HepG2 (cell line): ENCODE results near the gene ERMAP. TPM values are rescaled to one million over a fixed set of nuclear protein-coding genes. Genes with fewer than 3 reads are reported as not detected.

ENCODE experiments used
- ATAC-seq: fragments of 200-7000 bp; cut with Tn5 transposase; 3 replicates; pipeline ENCODE4 v1.9.1; 2020; ENCODE audit warnings: mild to moderate bottlenecking, moderate library complexity
- BruUV-seq: library from RNA; stranded (reverse); fragments of 400-500 nt; replicated peaks from 2 replicates; lab custom pipeline; 2021; lab: Mats Ljungman, UMichigan
- CTCF ChIA-PET: fragments of 300-600 bp; formaldehyde crosslinking; extraction: SDS; loops from one replicate; lab custom pipeline; 2021; ENCODE audit warnings: low total read pairs, inconsistent platforms, low intra/inter-chr PET ratio; lab: Yijun Ruan, JAX
- POLR2A ChIA-PET: fragments of 350-600 bp; sonication (Branson Sonifier 250); formaldehyde crosslinking; loops from one replicate; lab custom pipeline; 2020; ENCODE audit warnings: antibody characterized with exemption, inconsistent platforms; lab: Yijun Ruan, JAX
- DNase-seq: peaks from one replicate; pipeline ENCODE4 v3.0.0-alpha.2; 2015; ENCODE audit warnings: low spot score
- FAIRE-seq: peaks from 3 replicates; lab custom pipeline; 2011; peaks lifted over from hg19 to GRCh38; lab: Jason Lieb, UNC
- H2AFZ ChIP-seq: one replicate; pipeline ENCODE4 v1.6.1; 2011; ENCODE audit warnings: low read length, inconsistent platforms
- H3K27ac ChIP-seq: fragments of 300-600 bp; 3 replicates; pipeline ENCODE4 v1.8.0; 2011; ENCODE audit warnings: mixed run types, mild to moderate bottlenecking, mixed read lengths, low read length, inconsistent platforms; ENCODE audit not compliant: insufficient read depth; ENCODE audit errors: extremely low read length
- H3K27me3 ChIP-seq, 2 experiments: fragments of 200-600 bp in 1 of 2; 2 replicates in 1 of 2; 3 replicates in 1 of 2; pipeline versions ENCODE4 v1.6.0 to v1.8.0; 2011; ENCODE audit warnings: low read length in 2 of 2, mild to moderate bottlenecking in 2 of 2, moderate library complexity in 2 of 2, inconsistent platforms in 1 of 2; ENCODE audit not compliant: insufficient read depth in 2 of 2, control insufficient read depth in 1 of 2
- H3K36me3 ChIP-seq, 2 experiments: fragments of 200-600 bp in 1 of 2; replicated peaks in 1 of 2; 2 replicates in 1 of 2; 3 replicates in 1 of 2; pipeline versions ENCODE4 v1.5.1 to v1.8.0; 2011; ENCODE audit warnings: low read length in 2 of 2, inconsistent platforms in 1 of 2; ENCODE audit not compliant: insufficient read depth in 2 of 2, control insufficient read depth in 1 of 2
- H3K4me1 ChIP-seq: 2 replicates; pipeline ENCODE4 v1.5.1; 2012; ENCODE audit warnings: low read length, inconsistent platforms; ENCODE audit not compliant: insufficient read depth
- H3K4me2 ChIP-seq: 2 replicates; pipeline ENCODE4 v1.6.0; 2011; ENCODE audit warnings: low read depth, low read length, inconsistent platforms
- H3K4me3 ChIP-seq, 3 experiments: fragments of 200-600 bp in 1 of 3; sonication (generic), shearing (Covaris generic) in 1 of 3; replicated peaks in 1 of 3; 2 replicates each; pipeline ENCODE4 v1.5.1; 2011 to 2016; ENCODE audit warnings: low read length in 3 of 3, inconsistent platforms in 2 of 3, low read depth in 2 of 3, mild to moderate bottlenecking in 2 of 3, control low read depth in 1 of 3, mixed read lengths in 1 of 3; ENCODE audit not compliant: insufficient read depth in 1 of 3
- H3K79me2 ChIP-seq: one replicate; pipeline ENCODE4 v1.6.1; 2011; ENCODE audit warnings: low read length, inconsistent platforms; ENCODE audit not compliant: insufficient read depth
- H3K9ac ChIP-seq: 2 replicates; pipeline ENCODE4 v1.6.0; 2011; ENCODE audit warnings: mild to moderate bottlenecking, low read depth, low read length, inconsistent platforms; ENCODE audit not compliant: insufficient read depth
- H3K9me3 ChIP-seq: 2 replicates; pipeline ENCODE4 v1.5.1; 2012; ENCODE audit warnings: mild to moderate bottlenecking, low read length
- H4K20me1 ChIP-seq: 2 replicates; pipeline ENCODE4 v1.6.0; 2011; ENCODE audit warnings: inconsistent platforms, mild to moderate bottlenecking, low read length, moderate library complexity; ENCODE audit not compliant: insufficient read depth
- FOXA3 ChIP-seq: IDR thresholded peaks from 2 replicates; pipeline ENCODE4 v1.6.1; 2016; ENCODE audit warnings: missing genetic modification reagents, missing compliant biosample characterization
- RBFOX2 ChIP-seq: fragments of 200-400 bp; formaldehyde crosslinking; IDR thresholded peaks from 2 replicates; pipeline ENCODE4 v1.6.1; 2017; ENCODE audit warnings: low read depth, mild to moderate bottlenecking, low read length
- SP2 ChIP-seq: sonication (generic); formaldehyde crosslinking; IDR thresholded peaks from 2 replicates; pipeline ENCODE4 v1.5.1; 2020; ENCODE audit warnings: mild to moderate bottlenecking, missing genetic modification reagents
- ZBTB38 ChIP-seq: sonication (generic); formaldehyde crosslinking; IDR thresholded peaks from 2 replicates; pipeline ENCODE4 v1.5.1; 2020; ENCODE audit warnings: mild to moderate bottlenecking, missing genetic modification reagents
- ZFP36L2 ChIP-seq: sonication (generic); formaldehyde crosslinking; IDR thresholded peaks from 2 replicates; pipeline ENCODE4 v1.4.0; 2020; ENCODE audit warnings: missing genetic modification reagents
- ZNF563 ChIP-seq: sonication (generic); formaldehyde crosslinking; IDR thresholded peaks from 2 replicates; pipeline ENCODE4 v1.8.0; 2022; ENCODE audit warnings: mild to moderate bottlenecking, moderate library complexity, missing genetic modification reagents
- ZNF598 ChIP-seq: sonication (generic); formaldehyde crosslinking; IDR thresholded peaks from 2 replicates; pipeline ENCODE4 v1.5.1; 2020; ENCODE audit warnings: mild to moderate bottlenecking, missing genetic modification reagents, borderline replicate concordance
- WGBS: methylation state at CpG from one replicate; pipeline ENCODE4 v1.1.6; 2017; ENCODE audit warnings: low lambda C conversion rate; 5-methylcytosine and 5-hydroxymethylcytosine counted together
- in situ Hi-C: cut with HindIII; loops from 2 replicates; pipeline ENCODE4 v1.10.0; 2017; ENCODE audit warnings: low pct_unique_long_range_greater_than_20kb; ENCODE audit not compliant: extremely low pct_ligation_motif_present
- intact Hi-C: fragments of 100-400 bp; cut with micrococcal nuclease; formaldehyde crosslinking; loops from one replicate; pipeline ENCODE4 v1.10.0; 2022; ENCODE audit not compliant: unreplicated experiment
- polyA plus RNA-seq, 8 experiments: library from polyadenylated mRNA; depleted of rRNA in 3 of 8; stranded (reverse) in 7 of 8; unstranded in 1 of 8; fragments of >200 nt; fragmentation: Illumina TruSeq in 4 of 8; extraction: Trizol in 4 of 8; gene quantifications; 2 replicates each; pipeline versions ENCODE4 v1.2.1 to v1.2.3, GENCODE V29; 2011 to 2016; ENCODE audit warnings: low read depth in 4 of 8, missing spikeins in 1 of 8, mixed read lengths in 1 of 8; ENCODE audit not compliant: insufficient read depth in 1 of 8
- total RNA-seq, 5 experiments: library from RNA; depleted of rRNA; stranded (reverse); fragments of >200 nt; fragmentation: Illumina TruSeq; extraction: Trizol; gene quantifications; 2 replicates each; pipeline ENCODE4 v1.2.3, GENCODE V29; 2016; ENCODE audit warnings: low read depth in 1 of 5
- TF ChIP-seq, protein P1 (sequence below): sonication (generic); formaldehyde crosslinking; IDR thresholded peaks from 2 replicates; pipeline ENCODE4 v1.4.0; 2020; ENCODE audit warnings: missing genetic modification reagents
- TF ChIP-seq, protein P2 (sequence below), 2 experiments: fragments of 450-650 bp in 1 of 2; sonication (generic) in 1 of 2; formaldehyde crosslinking in 1 of 2; IDR thresholded peaks; 2 replicates each; pipeline versions ENCODE4 v1.6.1 to v1.8.0; 2016 to 2022; ENCODE audit warnings: antibody characterized with exemption in 1 of 2, mild to moderate bottlenecking in 1 of 2, missing genetic modification reagents in 1 of 2
- TF ChIP-seq, protein P3 (sequence below): IDR thresholded peaks from 2 replicates; pipeline ENCODE4 v1.6.1; 2016; ENCODE audit warnings: missing genetic modification reagents, missing compliant biosample characterization

Gene ERMAP
- total and polyA plus RNA-seq, 2 of the 13 experiments (the other 11 are each of a cell fraction or from before 2014, with no cell fraction given): 2.2 to 4.4 TPM

DNA sequence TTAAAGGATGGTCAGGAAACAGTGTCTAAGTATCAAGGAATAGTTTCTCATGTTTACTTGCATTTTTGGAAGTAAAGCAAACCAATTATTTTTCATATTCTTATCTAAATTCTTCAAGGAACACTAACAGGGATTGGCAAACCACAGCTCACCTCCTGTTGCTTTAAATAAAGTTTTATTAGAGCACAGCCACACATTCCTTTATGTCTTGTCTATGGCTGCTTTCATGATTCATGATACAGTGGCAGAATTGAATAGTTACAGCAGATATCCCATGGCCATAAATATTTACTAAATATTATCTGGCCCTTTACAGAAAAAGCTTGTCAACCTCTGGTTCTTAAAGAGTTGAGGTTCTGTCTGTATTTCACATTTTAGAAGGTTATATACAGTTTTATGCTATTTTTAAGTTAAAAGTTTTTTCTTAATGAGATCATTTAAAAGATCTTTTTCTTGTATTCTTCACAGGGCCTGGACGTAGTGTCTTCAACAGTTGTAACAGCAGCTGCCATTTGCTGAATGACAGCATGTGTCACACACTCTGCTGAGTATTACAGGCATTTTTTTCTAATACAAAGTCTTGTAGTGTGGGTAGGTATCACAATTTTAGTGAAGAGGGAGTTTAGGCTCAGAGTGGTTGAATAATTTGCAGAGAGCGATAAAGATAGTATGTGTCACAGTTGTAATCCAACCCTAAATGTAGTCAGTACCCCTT, 32.1 kb downstream of the ERMAP start:
- ATAC-seq (no peak), DNase-seq (no peak)
- intact Hi-C loops: no loop called here
- Histone ChIP-seq H3K4me3 (no peak overlapping the region), H3K9ac (no peak overlapping the region), H2AFZ (no peak overlapping the region), H4K20me1 (no peaks in the 10 kb centered on the region), H3K27ac (no peak overlapping the region), H3K27me3 (no peaks in the 10 kb centered on the region; a peak in 1 of 5 replicates)
- TF ChIP-seq SP2 (CRISPR knock-in tag) (no peak), ZFP36L2 (CRISPR knock-in tag) (no peak), ZNF563 (CRISPR knock-in tag) (no peak), FOXA3 (CRISPR knock-in tag) (no peak), RBFOX2 (0 out of 2 replicates have a peak, but pooled peaks have one; percentile 31), ZBTB38 (no peak), ZNF598 (CRISPR knock-in tag) (no peak)
- TF ChIP-seq, protein P1, sequence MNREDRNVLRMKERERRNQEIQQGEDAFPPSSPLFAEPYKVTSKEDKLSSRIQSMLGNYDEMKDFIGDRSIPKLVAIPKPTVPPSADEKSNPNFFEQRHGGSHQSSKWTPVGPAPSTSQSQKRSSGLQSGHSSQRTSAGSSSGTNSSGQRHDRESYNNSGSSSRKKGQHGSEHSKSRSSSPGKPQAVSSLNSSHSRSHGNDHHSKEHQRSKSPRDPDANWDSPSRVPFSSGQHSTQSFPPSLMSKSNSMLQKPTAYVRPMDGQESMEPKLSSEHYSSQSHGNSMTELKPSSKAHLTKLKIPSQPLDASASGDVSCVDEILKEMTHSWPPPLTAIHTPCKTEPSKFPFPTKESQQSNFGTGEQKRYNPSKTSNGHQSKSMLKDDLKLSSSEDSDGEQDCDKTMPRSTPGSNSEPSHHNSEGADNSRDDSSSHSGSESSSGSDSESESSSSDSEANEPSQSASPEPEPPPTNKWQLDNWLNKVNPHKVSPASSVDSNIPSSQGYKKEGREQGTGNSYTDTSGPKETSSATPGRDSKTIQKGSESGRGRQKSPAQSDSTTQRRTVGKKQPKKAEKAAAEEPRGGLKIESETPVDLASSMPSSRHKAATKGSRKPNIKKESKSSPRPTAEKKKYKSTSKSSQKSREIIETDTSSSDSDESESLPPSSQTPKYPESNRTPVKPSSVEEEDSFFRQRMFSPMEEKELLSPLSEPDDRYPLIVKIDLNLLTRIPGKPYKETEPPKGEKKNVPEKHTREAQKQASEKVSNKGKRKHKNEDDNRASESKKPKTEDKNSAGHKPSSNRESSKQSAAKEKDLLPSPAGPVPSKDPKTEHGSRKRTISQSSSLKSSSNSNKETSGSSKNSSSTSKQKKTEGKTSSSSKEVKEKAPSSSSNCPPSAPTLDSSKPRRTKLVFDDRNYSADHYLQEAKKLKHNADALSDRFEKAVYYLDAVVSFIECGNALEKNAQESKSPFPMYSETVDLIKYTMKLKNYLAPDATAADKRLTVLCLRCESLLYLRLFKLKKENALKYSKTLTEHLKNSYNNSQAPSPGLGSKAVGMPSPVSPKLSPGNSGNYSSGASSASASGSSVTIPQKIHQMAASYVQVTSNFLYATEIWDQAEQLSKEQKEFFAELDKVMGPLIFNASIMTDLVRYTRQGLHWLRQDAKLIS (CRISPR knock-in tag): no peak
- TF ChIP-seq, protein P2, sequence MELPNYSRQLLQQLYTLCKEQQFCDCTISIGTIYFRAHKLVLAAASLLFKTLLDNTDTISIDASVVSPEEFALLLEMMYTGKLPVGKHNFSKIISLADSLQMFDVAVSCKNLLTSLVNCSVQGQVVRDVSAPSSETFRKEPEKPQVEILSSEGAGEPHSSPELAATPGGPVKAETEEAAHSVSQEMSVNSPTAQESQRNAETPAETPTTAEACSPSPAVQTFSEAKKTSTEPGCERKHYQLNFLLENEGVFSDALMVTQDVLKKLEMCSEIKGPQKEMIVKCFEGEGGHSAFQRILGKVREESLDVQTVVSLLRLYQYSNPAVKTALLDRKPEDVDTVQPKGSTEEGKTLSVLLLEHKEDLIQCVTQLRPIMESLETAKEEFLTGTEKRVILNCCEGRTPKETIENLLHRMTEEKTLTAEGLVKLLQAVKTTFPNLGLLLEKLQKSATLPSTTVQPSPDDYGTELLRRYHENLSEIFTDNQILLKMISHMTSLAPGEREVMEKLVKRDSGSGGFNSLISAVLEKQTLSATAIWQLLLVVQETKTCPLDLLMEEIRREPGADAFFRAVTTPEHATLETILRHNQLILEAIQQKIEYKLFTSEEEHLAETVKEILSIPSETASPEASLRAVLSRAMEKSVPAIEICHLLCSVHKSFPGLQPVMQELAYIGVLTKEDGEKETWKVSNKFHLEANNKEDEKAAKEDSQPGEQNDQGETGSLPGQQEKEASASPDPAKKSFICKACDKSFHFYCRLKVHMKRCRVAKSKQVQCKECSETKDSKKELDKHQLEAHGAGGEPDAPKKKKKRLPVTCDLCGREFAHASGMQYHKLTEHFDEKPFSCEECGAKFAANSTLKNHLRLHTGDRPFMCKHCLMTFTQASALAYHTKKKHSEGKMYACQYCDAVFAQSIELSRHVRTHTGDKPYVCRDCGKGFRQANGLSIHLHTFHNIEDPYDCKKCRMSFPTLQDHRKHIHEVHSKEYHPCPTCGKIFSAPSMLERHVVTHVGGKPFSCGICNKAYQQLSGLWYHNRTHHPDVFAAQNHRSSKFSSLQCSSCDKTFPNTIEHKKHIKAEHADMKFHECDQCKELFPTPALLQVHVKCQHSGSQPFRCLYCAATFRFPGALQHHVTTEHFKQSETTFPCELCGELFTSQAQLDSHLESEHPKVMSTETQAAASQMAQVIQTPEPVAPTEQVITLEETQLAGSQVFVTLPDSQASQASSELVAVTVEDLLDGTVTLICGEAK (IDR thresholded peaks at IDR 0.05): peak; percentile 21; the same call in 1 of the 2 replicates
- TF ChIP-seq, protein P2 (CRISPR knock-in tag; IDR thresholded peaks at IDR 0.05): peak; percentile 58; the same call in 1 of the 2 replicates
- TF ChIP-seq, protein P3, sequence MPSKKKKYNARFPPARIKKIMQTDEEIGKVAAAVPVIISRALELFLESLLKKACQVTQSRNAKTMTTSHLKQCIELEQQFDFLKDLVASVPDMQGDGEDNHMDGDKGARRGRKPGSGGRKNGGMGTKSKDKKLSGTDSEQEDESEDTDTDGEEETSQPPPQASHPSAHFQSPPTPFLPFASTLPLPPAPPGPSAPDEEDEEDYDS (CRISPR knock-in tag): no peak
- TF ChIP-seq, all 625 proteins: peak for 2
- Histone ChIP-seq H3K4me2 (no peak overlapping the region), H3K36me3 (peaks cover 2 to 21% of the 10 kb centered on the region in 2 experiments; a peak in 3 of 5 replicates), H3K9me3 (no peaks in the 10 kb centered on the region), H3K4me1 (peaks cover 35% of the 10 kb centered on the region), H3K79me2 (peaks cover 19% of the 10 kb centered on the region)
- BruUV-seq: no TSS peak
- no peak for FAIRE-seq
- POLR2A ChIA-PET: no interaction called here
- CTCF ChIA-PET: no interaction called here
- in situ Hi-C loops: loop anchor here (5.0 kb wide), 1 partner anchor 53 kb away; no protein-coding TSS in a partner anchor
- 99% methylated on average over 2 of the region's 2 CpGs for WGBS
